Jurkat, Clone E6-1 (cell line): ENCODE measurements around the gene IRX4.

Source experiments
- DNase-seq: peaks from one replicate; pipeline ENCODE4 v3.0.0-alpha.2; 2011; ENCODE audit warnings: low read depth, low spot score
- H3K4me3 ChIP-seq: 2 replicates; pipeline ENCODE4 v1.5.1; 2011; ENCODE audit warnings: mild to moderate bottlenecking, low read length, control low read depth, moderate library complexity

Gene IRX4

GRCh38 chr5:1833264-1834021 lies 49.3 kb downstream of the IRX4 start:
- no peak for DNase-seq
- no peak overlapping the region for H3K4me3 ChIP-seq

- no peak overlapping the region for H3K4me3 ChIP-seq
- no peak for DNase-seq
These were observed 50.0 kb downstream of the IRX4 start for GRCh38 chr5:1832511-1833250.

- no peak for DNase-seq
- no peak overlapping the region for H3K4me3 ChIP-seq
These were observed 50.9 kb downstream of the IRX4 start for GRCh38 chr5:1831677-1832313.

- DNase-seq: no peak
- no peak overlapping the region for H3K4me3 ChIP-seq
These were observed 51.5 kb downstream of the IRX4 start for GRCh38 chr5:1831257-1831656.

- no peak for DNase-seq
- H3K4me3 ChIP-seq: no peak overlapping the region
These were observed 52.0 kb downstream of the IRX4 start for GRCh38 chr5:1830571-1831228.

GRCh38 chr5:1827886-1828397 lies 54.8 kb downstream of the IRX4 start:
- no peak for DNase-seq
- H3K4me3 ChIP-seq: no peak overlapping the region
